ENCODE measurements around the gene NTHL1.

NTHL1 gene

GRCh38 chr16:2064368-2064945 lies 16.8 kb upstream of the NTHL1 start:
- POLR2A ChIA-PET = interaction anchor here (0.9 to 3.2 kb wide), 2 partner anchors 12 to 17 kb away, joined by 3 to 15 read pairs; partner anchors contain the start of genes NTHL1 and TSC2
- DNase-seq (ENCODE audit: extremely low spot score) = no peak
- TF ChIP-seq TARDBP (IDR thresholded peaks at IDR 0.05) (no peak), FOXK2 (IDR thresholded peaks at IDR 0.05) (no peak), BHLHE40 (IDR thresholded peaks at IDR 0.05; ENCODE audit: borderline replicate concordance) (no peak), L3MBTL2 (conservative IDR thresholded peaks at IDR 0.05) (no peak)
- CTCF ChIA-PET = no interaction called here

- POLR2A ChIA-PET = interaction anchor here (0.9 to 3.2 kb wide), 2 partner anchors 13 to 16 kb away, joined by 3 to 15 read pairs; partner anchors contain the start of genes NTHL1 and TSC2
- CTCF ChIA-PET = interaction anchor here (0.7 kb wide), 1 partner anchor 92 kb away, joined by 3 read pairs; no protein-coding TSS in a partner anchor
- DNase-seq (ENCODE audit: extremely low spot score) = no peak
- TF ChIP-seq NFRKB (IDR thresholded peaks at IDR 0.05) (no peak), HDGF (IDR thresholded peaks at IDR 0.05; ENCODE audit: borderline replicate concordance) (no peak), LEF1 (IDR thresholded peaks at IDR 0.05; ENCODE audit: borderline replicate concordance) (no peak), FOXA1 (IDR thresholded peaks at IDR 0.05) (no peak), PKNOX1 (IDR thresholded peaks at IDR 0.05) (no peak), TARDBP (IDR thresholded peaks at IDR 0.05) (no peak), SP1 (IDR thresholded peaks at IDR 0.05) (no peak), ARNT (IDR thresholded peaks at IDR 0.05) (no peak), ELF4 (IDR thresholded peaks at IDR 0.05) (no peak), FOXM1 (IDR thresholded peaks at IDR 0.05; ENCODE audit: borderline replicate concordance) (no peak), BHLHE40 (IDR thresholded peaks at IDR 0.05; ENCODE audit: borderline replicate concordance) (no peak), ZNF384 (IDR thresholded peaks at IDR 0.05) (no peak)
Observed at GRCh38 chr16:2063861-2064260, 16.2 kb upstream of the NTHL1 start.

GRCh38 chr16:2062801-2063200 lies 15.2 kb upstream of the NTHL1 start:
- TF ChIP-seq SUZ12 (IDR thresholded peaks at IDR 0.05) (no peak), PKNOX1 (IDR thresholded peaks at IDR 0.05) (no peak), FOXM1 (IDR thresholded peaks at IDR 0.05; ENCODE audit: borderline replicate concordance) (no peak)
- no peak for DNase-seq (ENCODE audit: extremely low spot score)
- ChIA-PET POLR2A (interaction anchor here (1.1 to 3.2 kb wide), 2 partner anchors 15 to 91 kb away, joined by 3 to 15 read pairs; partner anchors contain the start of genes NTHL1, TBL3 and TSC2), CTCF (no interaction called here)

GRCh38 chr16:2061526-2061925 lies 13.9 kb upstream of the NTHL1 start:
- no peak for TF ChIP-seq FOXM1 (IDR thresholded peaks at IDR 0.05; ENCODE audit: borderline replicate concordance)
- no peak for TF ChIP-seq LEF1 (IDR thresholded peaks at IDR 0.05; ENCODE audit: borderline replicate concordance)
- TF ChIP-seq ELF4 (IDR thresholded peaks at IDR 0.05) = no peak
- TF ChIP-seq HDGF (IDR thresholded peaks at IDR 0.05; ENCODE audit: borderline replicate concordance) = no peak
- no peak for TF ChIP-seq BHLHE40 (IDR thresholded peaks at IDR 0.05; ENCODE audit: borderline replicate concordance)
- TF ChIP-seq SUZ12 (IDR thresholded peaks at IDR 0.05) = no peak
- TF ChIP-seq SP1 (IDR thresholded peaks at IDR 0.05) = no peak
- no peak for TF ChIP-seq TARDBP (IDR thresholded peaks at IDR 0.05)
- no peak for TF ChIP-seq ARNT (IDR thresholded peaks at IDR 0.05)
- no peak for TF ChIP-seq FOXA1 (IDR thresholded peaks at IDR 0.05)
- no peak for TF ChIP-seq NFRKB (IDR thresholded peaks at IDR 0.05)
- TF ChIP-seq PKNOX1 (IDR thresholded peaks at IDR 0.05) = no peak
- no peak for TF ChIP-seq CTBP1 (IDR thresholded peaks at IDR 0.05; ENCODE audit: borderline replicate concordance)
- POLR2A ChIA-PET = interaction anchor here (1.1 to 3.2 kb wide), 2 partner anchors 14 to 90 kb away, joined by 3 to 15 read pairs; partner anchors contain the start of genes NTHL1, TBL3 and TSC2
- CTCF ChIA-PET = no interaction called here
- no peak for DNase-seq (ENCODE audit: extremely low spot score)

- TF ChIP-seq SP1 (IDR thresholded peaks at IDR 0.05) = no peak
- no peak for TF ChIP-seq NFRKB (IDR thresholded peaks at IDR 0.05)
- no peak for TF ChIP-seq LEF1 (IDR thresholded peaks at IDR 0.05; ENCODE audit: borderline replicate concordance)
- no peak for TF ChIP-seq FOXM1 (IDR thresholded peaks at IDR 0.05; ENCODE audit: borderline replicate concordance)
- no peak for TF ChIP-seq ZNF384 (IDR thresholded peaks at IDR 0.05)
- no peak for TF ChIP-seq FOXK2 (IDR thresholded peaks at IDR 0.05)
- no peak for TF ChIP-seq L3MBTL2 (conservative IDR thresholded peaks at IDR 0.05)
- no peak for TF ChIP-seq BHLHE40 (IDR thresholded peaks at IDR 0.05; ENCODE audit: borderline replicate concordance)
- no peak for TF ChIP-seq FOXA1 (IDR thresholded peaks at IDR 0.05)
- no peak for TF ChIP-seq SUZ12 (IDR thresholded peaks at IDR 0.05)
- no peak for TF ChIP-seq ARNT (IDR thresholded peaks at IDR 0.05)
- TF ChIP-seq HDGF (IDR thresholded peaks at IDR 0.05; ENCODE audit: borderline replicate concordance) = no peak
- TF ChIP-seq PKNOX1 (IDR thresholded peaks at IDR 0.05) = no peak
- TF ChIP-seq ELF4 (IDR thresholded peaks at IDR 0.05) = no peak
- TF ChIP-seq TARDBP (IDR thresholded peaks at IDR 0.05) = no peak
- no peak for TF ChIP-seq CTBP1 (IDR thresholded peaks at IDR 0.05; ENCODE audit: borderline replicate concordance)
- CTCF ChIA-PET = no interaction called here
- POLR2A ChIA-PET = interaction anchor here (1.1 kb wide), 1 partner anchor 13 kb away, joined by 6 read pairs; the partner anchor contains the start of genes NTHL1 and TSC2
- DNase-seq (ENCODE audit: extremely low spot score) = no peak
Observed at GRCh38 chr16:2061023-2061422, 13.4 kb upstream of the NTHL1 start.

- CTCF ChIA-PET = no interaction called here
- TF ChIP-seq TARDBP (IDR thresholded peaks at IDR 0.05) (no peak), NFRKB (IDR thresholded peaks at IDR 0.05) (no peak), FOXM1 (IDR thresholded peaks at IDR 0.05; ENCODE audit: borderline replicate concordance) (no peak), ARNT (IDR thresholded peaks at IDR 0.05) (no peak), FOXK2 (IDR thresholded peaks at IDR 0.05) (no peak), PKNOX1 (IDR thresholded peaks at IDR 0.05) (no peak), SP1 (IDR thresholded peaks at IDR 0.05) (no peak), LEF1 (IDR thresholded peaks at IDR 0.05; ENCODE audit: borderline replicate concordance) (no peak)
- POLR2A ChIA-PET = interaction anchor here (1.1 kb wide), 1 partner anchor 12 kb away, joined by 6 read pairs; the partner anchor contains the start of genes NTHL1 and TSC2
- DNase-seq (ENCODE audit: extremely low spot score) = no peak
Observed at GRCh38 chr16:2060346-2060745, 12.7 kb upstream of the NTHL1 start.

Measured in HEK293T (cell line).